Retinal pigment epithelial cell (primary cell): Measurements from ENCODE around the gene SPIB.

Source experiments
- DNase-seq: peaks from one replicate; pipeline ENCODE4 v3.0.0-alpha.2; 2010; ENCODE audit warnings: low read depth
- H3K4me3 ChIP-seq: 2 replicates; pipeline ENCODE4 v1.5.1; 2011; ENCODE audit warnings: mild to moderate bottlenecking, low read length, control low read depth, moderate library complexity
- CTCF ChIP-seq: conservative IDR thresholded peaks from 2 replicates; pipeline ENCODE4 v1.5.1; 2011; ENCODE audit warnings: low read depth, low read length, control low read depth, inconsistent platforms

The SPIB gene

GRCh38 chr19:50378863-50379236 lies 39.9 kb upstream of the SPIB start:
- DNase-seq, result no peak
- H3K4me3 ChIP-seq, result no peak overlapping the region
- no peak for TF ChIP-seq CTCF

GRCh38 chr19:50379602-50380001 lies 39.1 kb upstream of the SPIB start:
- DNase-seq, result no peak
- H3K4me3 ChIP-seq, result no peak overlapping the region
- TF ChIP-seq CTCF, result no peak

- TF ChIP-seq CTCF, result no peak
- no peak for DNase-seq
- H3K4me3 ChIP-seq, result no peak overlapping the region
These were observed 38.6 kb upstream of the SPIB start for GRCh38 chr19:50380137-50380536.

GRCh38 chr19:50380751-50381151 lies 38.0 kb upstream of the SPIB start:
- no peak for TF ChIP-seq CTCF

GRCh38 chr19:50381881-50382729 lies 36.6 kb upstream of the SPIB start:
- no peak for TF ChIP-seq CTCF
- no peak overlapping the region for H3K4me3 ChIP-seq
- no peak for DNase-seq

More at GRCh38 chr19:50380751-50381151, 38.0 kb upstream of the SPIB start:
- DNase-seq, result no peak
- no peak overlapping the region for H3K4me3 ChIP-seq

GRCh38 chr19:50383001-50383851 lies 35.5 kb upstream of the SPIB start:
- no peak for DNase-seq
- no peak for TF ChIP-seq CTCF
- peak overlapping the region; percentile 43 for H3K4me3 ChIP-seq
